ENCODE data around the gene TEX53.

TEX53 gene

GRCh38 chr9:114641967-114642366 is 15.6 kb downstream of the TEX53 start:
- ChIA-PET POLR2A (no interaction called here), CTCF (interaction anchor here (1.1 to 6.2 kb wide), 4 partner anchors 11 to 373 kb away, joined by 3 to 57 read pairs (median 4); no protein-coding TSS in a partner anchor)
- DNase-seq (ENCODE audit: low read depth, low spot score), result no peak
- H3K4me3 ChIP-seq (ENCODE audit: low read depth, low read length), result no peak overlapping the region
- no peak for TF ChIP-seq CTCF (IDR thresholded peaks at IDR 0.05; ENCODE audit: insufficient read depth, low read length, missing control alignments)

DNA sequence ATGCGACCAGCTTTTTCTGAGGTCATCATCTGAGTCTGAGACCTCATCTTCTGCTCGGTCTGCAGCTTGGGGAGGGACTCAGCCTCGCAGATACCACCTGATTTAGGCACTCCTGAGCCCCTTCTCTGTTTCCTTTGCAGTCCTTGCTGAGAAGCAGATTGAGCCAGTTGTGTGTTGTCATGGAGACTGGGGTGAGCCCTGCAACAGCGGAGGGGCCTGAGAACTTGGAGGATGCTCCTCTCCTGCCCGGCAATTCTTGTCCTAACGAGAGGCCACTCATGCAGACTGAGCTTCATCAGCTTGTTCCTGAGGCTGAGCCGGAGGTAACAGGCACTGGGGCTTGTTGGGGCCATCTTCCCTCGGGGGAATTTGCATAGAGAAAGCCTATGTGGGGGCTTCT is 19.2 kb downstream of the TEX53 start:
- no peak for TF ChIP-seq CTCF (IDR thresholded peaks at IDR 0.05; ENCODE audit: insufficient read depth, low read length, missing control alignments)
- CTCF ChIA-PET, result interaction anchor here (0.8 to 2.1 kb wide), 6 partner anchors 11 to 233 kb away, joined by 3 to 14 read pairs (median 4); no protein-coding TSS in a partner anchor
- POLR2A ChIA-PET, result interaction anchor here (0.7 kb wide), 1 partner anchor 81 kb away, joined by 3 read pairs; no protein-coding TSS in a partner anchor
- no peak for DNase-seq (ENCODE audit: low read depth, low spot score)
- H3K4me3 ChIP-seq (ENCODE audit: low read depth, low read length), result no peak overlapping the region

DNA sequence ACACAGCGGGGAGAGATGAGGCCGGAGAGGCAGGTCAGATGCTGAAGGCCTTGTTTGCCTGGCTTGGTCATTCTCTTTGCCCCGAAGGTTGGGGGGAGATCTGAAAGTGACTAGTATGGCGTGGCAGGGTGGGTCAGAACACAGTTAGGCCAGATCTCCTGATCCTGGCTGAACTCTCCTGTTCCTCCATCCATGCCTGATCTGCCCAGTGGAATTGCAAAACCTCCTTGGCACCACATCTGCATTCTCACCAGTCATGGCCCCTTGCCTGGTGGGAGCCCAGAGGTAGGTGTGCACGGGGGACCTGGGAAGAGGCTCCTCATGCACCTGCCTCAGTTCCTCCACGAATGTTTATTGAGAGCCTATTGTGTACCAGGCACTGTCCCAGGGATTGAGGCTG is 23.2 kb downstream of the TEX53 start:
- TF ChIP-seq CTCF (IDR thresholded peaks at IDR 0.05; ENCODE audit: insufficient read depth, low read length, missing control alignments), result no peak
- DNase-seq (ENCODE audit: low read depth, low spot score), result no peak
- POLR2A ChIA-PET, result no interaction called here
- no peak overlapping the region for H3K4me3 ChIP-seq (ENCODE audit: low read depth, low read length)
- CTCF ChIA-PET, result interaction anchor here (1.1 kb wide), 1 partner anchor 17 kb away, joined by 3 read pairs; no protein-coding TSS in a partner anchor

DNA sequence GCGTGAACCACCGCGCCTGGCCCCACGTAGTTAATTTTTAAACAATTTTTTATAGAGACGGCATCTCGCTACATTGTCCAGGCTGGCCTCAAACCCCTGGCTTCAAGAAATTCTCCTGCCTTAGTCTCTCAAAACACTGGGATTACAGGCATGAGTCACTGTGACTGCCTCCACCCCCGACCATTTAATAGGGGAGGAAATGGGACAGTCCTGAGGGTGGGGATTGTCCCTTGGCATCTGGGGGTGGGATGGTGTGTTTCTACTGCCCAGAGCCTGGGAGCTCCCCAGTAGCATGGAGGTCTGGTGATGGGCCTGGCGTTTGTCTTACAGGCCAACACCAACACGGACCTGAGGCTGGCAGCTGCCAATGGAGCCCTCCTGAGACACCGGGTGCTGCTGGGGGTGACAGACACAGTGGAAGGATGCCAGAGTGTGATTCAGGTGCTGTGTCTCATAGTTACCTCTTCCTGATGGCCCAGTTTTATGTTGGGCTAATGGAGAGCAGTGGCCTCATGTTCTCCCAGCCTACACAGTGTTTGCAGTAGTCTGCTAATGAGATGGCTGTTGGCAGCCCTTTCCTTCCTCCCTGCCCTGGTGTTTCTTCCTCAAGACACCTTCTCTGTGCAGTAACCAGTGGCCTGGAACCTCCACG is 24.0 kb downstream of the TEX53 start:
- DNase-seq (ENCODE audit: low read depth, low spot score), result no peak
- TF ChIP-seq CTCF (IDR thresholded peaks at IDR 0.05; ENCODE audit: insufficient read depth, low read length, missing control alignments), result no peak
- CTCF ChIA-PET, result no interaction called here
- H3K4me3 ChIP-seq (ENCODE audit: low read depth, low read length), result no peak overlapping the region
- POLR2A ChIA-PET, result interaction anchor here (0.5 kb wide), 1 partner anchor 507 kb away, joined by 3 read pairs; no protein-coding TSS in a partner anchor

DNA sequence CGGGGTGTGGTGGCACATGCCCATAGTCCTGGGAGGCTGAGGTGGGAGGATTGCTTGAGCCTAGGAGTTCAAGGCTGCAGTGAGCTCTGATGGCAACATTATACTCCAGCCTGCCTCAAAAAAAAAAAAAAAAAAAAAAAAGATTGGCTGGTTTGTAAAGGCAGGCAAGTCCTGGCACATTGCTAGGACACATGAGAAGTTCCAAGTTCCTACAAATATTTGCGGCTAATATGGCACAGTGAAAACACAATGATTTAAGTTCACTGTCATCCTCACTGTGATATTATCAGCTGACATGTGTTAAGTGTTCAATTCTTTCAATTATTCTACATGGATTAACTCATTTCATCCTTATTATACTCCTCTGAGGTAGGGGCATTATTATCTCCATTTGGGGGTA is 26.4 kb downstream of the TEX53 start:
- POLR2A ChIA-PET, result no interaction called here
- CTCF ChIA-PET, result interaction anchor here (0.6 to 3.2 kb wide), 2 partner anchors 22 to 27 kb away, joined by 4 to 13 read pairs; no protein-coding TSS in a partner anchor

More for the DNA sequence above, 26.4 kb downstream of the TEX53 start:
- TF ChIP-seq CTCF (IDR thresholded peaks at IDR 0.05; ENCODE audit: insufficient read depth, low read length, missing control alignments), result no peak
- DNase-seq (ENCODE audit: low read depth, low spot score), result no peak
- no peak overlapping the region for H3K4me3 ChIP-seq (ENCODE audit: low read depth, low read length)
